ENCODE data around the gene MTCH1. TPM values are rescaled to one million over a fixed set of nuclear protein-coding genes. Genes with fewer than 3 reads are reported as not detected.

Gene MTCH1
- total and polyA plus RNA-seq, 9 of the 15 experiments (the other 6 are each of a cell fraction or from before 2014, with no cell fraction given), result 7.9 to 161 (median 118) TPM

DNA sequence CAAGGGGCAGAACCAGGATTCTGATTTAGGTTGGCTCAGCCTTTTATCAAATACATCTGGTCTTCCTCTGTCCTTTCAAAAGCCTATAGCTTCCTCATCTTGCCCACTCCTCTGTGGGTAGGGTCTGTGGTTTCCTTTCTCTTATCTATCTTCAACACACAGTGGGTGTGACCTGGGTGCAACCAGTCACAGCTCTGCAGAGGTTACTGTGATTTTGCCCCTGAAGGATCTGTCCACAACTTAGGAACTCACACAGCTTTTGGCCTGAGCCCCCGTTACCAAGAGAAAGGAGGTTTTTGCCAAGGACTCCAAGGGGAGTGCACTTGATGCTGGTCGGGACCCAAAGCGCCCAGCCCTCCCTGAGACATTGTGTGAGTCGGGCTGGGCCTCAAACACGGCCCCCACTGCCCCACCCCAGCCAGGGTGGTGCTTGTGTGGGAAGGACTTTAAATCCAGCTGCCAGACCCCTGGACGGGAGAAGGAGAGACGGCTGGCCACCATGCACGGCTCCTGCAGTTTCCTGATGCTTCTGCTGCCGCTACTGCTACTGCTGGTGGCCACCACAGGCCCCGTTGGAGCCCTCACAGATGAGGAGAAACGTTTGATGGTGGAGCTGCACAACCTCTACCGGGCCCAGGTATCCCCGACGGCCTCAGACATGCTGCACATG lies 31.6 kb downstream of the MTCH1 start, which contains the start of gene PI16 (continued):
- TF ChIP-seq, protein P1, sequence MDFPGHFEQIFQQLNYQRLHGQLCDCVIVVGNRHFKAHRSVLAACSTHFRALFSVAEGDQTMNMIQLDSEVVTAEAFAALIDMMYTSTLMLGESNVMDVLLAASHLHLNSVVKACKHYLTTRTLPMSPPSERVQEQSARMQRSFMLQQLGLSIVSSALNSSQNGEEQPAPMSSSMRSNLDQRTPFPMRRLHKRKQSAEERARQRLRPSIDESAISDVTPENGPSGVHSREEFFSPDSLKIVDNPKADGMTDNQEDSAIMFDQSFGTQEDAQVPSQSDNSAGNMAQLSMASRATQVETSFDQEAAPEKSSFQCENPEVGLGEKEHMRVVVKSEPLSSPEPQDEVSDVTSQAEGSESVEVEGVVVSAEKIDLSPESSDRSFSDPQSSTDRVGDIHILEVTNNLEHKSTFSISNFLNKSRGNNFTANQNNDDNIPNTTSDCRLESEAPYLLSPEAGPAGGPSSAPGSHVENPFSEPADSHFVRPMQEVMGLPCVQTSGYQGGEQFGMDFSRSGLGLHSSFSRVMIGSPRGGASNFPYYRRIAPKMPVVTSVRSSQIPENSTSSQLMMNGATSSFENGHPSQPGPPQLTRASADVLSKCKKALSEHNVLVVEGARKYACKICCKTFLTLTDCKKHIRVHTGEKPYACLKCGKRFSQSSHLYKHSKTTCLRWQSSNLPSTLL (IDR thresholded peaks at IDR 0.05), result no peak
- TF ChIP-seq ZBTB1 (CRISPR knock-in tag; IDR thresholded peaks at IDR 0.05; ENCODE audit: borderline replicate concordance, low read depth) (no peak), ZNF707 (CRISPR knock-in tag; conservative IDR thresholded peaks at IDR 0.05) (no peak), ZNF280B (CRISPR knock-in tag; IDR thresholded peaks at IDR 0.05) (no peak), BCL6 (CRISPR knock-in tag; IDR thresholded peaks at IDR 0.05) (no peak), RBBP5 (IDR thresholded peaks at IDR 0.05; ENCODE audit: borderline replicate concordance, insufficient read depth, low read length, poor library complexity, severe bottlenecking) (no peak), NR4A1 (CRISPR knock-in tag; IDR thresholded peaks at IDR 0.05) (0 out of 2 replicates have a peak, but pooled peaks have one; percentile 52), NR4A1 (tag; IDR thresholded peaks at IDR 0.05) (peak; percentile 62; the same call in 1 of the 2 replicates), DACH1 (IDR thresholded peaks at IDR 0.05; ENCODE audit: partially characterized antibody) (no peak), NFYB (IDR thresholded peaks at IDR 0.05; ENCODE audit: extremely low read depth, insufficient read length) (peak; percentile 27)
- TF ChIP-seq, protein P2, sequence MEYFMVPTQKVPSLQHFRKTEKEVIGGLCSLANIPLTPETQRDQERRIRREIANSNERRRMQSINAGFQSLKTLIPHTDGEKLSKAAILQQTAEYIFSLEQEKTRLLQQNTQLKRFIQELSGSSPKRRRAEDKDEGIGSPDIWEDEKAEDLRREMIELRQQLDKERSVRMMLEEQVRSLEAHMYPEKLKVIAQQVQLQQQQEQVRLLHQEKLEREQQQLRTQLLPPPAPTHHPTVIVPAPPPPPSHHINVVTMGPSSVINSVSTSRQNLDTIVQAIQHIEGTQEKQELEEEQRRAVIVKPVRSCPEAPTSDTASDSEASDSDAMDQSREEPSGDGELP (CRISPR knock-in tag; IDR thresholded peaks at IDR 0.05; ENCODE audit: borderline replicate concordance), result peak; percentile 15; the same call in 1 of the 2 replicates
- TF ChIP-seq, protein P3, sequence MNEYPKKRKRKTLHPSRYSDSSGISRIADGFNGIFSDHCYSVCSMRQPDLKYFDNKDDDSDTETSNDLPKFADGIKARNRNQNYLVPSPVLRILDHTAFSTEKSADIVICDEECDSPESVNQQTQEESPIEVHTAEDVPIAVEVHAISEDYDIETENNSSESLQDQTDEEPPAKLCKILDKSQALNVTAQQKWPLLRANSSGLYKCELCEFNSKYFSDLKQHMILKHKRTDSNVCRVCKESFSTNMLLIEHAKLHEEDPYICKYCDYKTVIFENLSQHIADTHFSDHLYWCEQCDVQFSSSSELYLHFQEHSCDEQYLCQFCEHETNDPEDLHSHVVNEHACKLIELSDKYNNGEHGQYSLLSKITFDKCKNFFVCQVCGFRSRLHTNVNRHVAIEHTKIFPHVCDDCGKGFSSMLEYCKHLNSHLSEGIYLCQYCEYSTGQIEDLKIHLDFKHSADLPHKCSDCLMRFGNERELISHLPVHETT (CRISPR knock-in tag; conservative IDR thresholded peaks at IDR 0.05 in 1 of 2, IDR thresholded peaks at IDR 0.05 in 1 of 2), result peak in 1 of 2 experiments; percentile 91; a peak in 2 of 4 replicates
- TF ChIP-seq, protein P4, sequence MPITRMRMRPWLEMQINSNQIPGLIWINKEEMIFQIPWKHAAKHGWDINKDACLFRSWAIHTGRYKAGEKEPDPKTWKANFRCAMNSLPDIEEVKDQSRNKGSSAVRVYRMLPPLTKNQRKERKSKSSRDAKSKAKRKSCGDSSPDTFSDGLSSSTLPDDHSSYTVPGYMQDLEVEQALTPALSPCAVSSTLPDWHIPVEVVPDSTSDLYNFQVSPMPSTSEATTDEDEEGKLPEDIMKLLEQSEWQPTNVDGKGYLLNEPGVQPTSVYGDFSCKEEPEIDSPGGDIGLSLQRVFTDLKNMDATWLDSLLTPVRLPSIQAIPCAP (CRISPR knock-in tag; IDR thresholded peaks at IDR 0.05; ENCODE audit: borderline replicate concordance), result no peak
